ENCODE measurements around the gene HABP4.
A peak's percentile ranks its signal among the peaks of the same experiment; 100 is the strongest.

HABP4 gene, protein sequence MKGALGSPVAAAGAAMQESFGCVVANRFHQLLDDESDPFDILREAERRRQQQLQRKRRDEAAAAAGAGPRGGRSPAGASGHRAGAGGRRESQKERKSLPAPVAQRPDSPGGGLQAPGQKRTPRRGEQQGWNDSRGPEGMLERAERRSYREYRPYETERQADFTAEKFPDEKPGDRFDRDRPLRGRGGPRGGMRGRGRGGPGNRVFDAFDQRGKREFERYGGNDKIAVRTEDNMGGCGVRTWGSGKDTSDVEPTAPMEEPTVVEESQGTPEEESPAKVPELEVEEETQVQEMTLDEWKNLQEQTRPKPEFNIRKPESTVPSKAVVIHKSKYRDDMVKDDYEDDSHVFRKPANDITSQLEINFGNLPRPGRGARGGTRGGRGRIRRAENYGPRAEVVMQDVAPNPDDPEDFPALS

DNA sequence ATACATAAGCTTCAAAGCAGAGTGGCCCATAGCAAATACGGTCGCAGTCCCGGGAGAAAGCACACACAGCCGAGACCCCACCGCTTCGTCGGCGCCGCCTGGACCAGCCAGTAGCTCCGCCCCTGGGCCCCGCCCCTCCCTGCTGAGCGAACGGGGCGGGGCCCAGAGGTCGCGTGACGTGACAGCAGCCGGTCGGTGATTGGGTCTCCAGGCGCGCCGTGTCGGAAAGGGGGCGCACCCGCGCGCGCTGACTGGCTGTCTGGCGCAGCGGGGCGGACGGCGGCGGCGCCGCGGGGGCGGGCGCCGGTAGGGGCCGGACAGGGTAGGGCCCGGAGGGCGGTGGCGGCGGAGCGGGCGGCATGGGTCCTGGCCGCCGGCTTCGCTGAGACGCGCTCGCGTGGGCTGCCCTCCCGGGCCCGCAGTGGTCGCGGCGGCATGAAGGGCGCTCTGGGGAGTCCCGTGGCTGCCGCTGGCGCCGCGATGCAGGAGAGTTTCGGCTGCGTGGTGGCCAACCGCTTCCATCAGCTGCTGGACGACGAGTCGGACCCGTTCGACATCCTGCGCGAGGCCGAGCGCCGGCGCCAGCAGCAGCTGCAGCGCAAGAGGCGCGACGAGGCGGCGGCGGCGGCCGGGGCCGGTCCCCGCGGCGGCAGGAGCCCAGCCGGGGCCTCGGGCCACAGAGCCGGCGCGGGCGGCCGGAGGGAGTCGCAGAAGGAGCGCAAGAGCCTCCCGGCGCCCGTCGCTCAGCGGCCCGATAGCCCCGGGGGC lies at the start of gene HABP4:
HABP4 (plus strand) TSS at position 325 of the 768 bp plus-strand sequence; CDS start at position 436, 111 bp downstream.
- peak; percentile 89 for DNase-seq

DNA sequence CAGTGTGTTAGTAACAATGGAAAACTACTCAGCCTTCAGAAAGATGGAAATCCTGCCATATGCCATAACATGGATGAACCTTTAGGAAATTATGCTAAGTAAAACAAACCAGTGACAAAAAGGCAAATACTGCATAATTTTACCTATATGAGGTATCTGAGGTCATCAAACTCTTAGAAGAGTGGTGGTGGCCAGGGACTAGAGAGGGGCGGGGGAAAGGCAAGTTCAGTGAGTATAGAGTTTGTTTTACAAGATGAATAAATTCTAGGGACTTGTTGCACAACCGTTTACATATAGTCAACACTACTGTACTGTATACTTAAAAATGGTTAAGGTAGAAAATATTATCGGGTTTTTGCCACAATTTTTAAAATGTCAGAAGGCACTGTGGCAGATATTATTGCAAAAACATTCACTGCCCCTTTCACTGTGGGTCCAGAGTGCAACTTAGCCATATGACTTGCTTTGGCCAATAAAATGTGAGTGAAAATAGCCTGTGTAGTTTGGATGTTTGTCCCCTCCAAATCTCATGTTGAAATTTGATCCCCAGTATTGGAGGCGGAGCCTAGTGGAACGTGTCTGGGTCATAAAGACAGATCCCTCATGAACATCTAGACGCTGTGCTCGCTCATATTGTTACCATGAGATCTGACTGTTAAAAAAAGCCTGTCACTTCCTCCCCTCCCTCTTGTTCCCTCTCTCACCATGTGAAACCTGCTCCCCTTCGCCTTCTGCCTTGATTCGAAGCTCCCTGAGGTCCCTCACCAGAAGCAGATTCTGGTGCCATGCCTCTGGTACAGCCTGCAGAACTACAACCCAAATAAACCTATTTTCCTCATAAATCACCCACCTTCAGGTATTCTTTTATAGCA lies 41.3 kb upstream of the HABP4 start:
- no peak for DNase-seq

DNA sequence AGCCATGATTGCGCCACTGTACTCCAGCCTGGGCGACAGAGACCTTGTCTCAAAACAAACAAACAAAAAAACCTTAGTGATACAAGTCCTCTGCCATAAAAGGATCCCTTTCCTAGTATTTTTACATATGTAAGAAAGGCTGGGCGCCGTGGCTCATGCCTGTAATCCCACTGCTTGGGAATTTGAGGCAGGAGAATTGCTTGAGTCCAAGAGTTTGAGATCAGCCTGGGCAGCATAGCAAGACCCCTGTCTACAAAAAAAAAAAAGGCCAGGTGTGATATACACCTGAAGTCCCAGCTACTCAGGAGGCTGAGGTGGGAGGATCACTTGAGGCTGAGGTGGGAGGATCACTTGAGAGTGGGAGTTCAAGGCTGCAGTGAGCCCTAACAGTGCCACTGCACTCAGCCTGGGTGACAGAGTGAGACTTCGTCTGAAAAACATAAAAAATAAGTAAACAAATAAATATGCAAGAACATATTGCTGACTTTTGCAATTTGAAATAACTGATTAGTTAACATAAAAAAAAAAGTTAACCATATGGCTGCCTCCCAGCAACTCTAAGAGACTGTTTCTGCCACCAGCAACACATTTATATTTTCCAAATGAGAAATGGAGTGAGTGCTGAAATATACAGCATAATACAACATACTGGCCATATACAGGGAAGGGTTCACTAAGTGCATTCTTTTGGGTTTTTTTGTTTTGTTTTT lies 38.7 kb upstream of the HABP4 start:
- DNase-seq, result no peak

DNA sequence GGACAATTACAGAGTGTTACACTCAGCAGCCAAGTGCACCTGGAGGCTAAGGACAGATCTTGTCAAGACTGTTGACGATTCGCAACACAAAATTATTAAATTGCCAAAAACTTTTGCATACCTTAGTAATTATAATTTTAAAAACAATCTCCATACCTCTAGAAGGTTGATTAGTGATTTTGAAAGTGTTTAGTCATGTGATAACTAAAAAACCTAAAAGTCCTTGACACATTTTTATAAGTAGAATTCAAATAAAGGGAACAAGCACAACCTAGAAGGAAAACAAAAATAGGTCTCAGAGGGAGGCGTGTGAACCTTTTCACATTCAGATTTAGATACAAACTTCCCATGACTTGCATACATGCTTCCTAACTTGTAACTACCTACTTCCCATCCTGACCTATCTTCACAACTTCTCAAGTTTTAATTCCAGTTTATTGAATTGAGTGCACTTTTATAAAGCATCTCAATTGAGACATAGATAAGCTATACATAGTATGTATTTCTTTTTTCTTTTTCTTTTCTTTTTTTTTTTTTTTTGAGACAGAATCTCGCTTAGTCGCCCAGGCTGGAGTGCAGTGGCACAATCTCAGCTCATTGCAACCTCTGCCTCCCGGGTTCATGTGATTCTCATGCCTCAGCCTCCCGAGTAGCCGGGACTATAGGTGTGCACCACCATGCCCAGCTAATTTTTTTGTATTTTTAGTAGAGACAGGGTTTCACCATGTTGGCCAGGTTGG lies 37.6 kb upstream of the HABP4 start:
- no peak for DNase-seq

DNA sequence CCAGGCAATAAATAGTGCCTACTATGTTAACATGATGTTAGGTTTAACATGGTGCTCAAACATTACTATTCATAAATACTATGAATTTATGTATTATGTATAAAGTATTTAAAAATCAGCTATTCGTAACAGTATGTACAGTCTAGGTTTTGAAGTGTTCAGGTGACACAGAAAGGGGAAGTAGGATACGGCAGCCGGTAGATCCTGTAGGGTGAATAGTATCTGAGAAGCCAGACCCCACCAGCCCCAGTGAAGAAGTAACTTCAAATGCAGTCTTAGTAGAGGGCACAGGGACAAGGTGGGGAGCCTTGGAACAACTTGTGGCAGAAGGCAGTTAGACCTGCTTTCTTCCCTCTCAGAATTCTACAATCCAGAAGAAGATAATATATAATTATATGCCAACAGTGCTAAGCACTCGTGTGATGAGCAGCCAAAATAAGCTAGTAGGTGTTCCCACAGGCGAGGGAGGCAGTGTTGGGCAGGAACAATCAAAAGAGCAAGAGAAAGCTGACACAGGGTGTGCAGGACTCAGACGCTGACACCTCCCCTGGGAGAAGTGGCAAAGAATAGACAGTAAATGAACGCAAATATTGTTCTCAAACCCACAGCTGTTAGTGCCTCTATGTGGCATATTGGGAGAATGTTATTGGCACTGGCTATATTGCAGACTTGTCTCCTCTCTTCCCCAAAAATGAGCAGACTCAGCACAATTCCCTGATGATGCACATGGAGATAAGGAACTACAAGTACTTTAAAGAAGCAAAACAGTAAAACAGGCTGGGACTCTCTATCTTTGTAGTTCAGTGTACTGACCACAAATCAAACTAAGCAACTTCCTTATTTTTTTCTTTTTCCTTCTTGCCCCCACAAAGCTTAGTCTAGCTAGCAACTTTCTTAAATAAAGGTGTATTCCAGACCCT lies 36.4 kb upstream of the HABP4 start:
- no peak for DNase-seq

DNA sequence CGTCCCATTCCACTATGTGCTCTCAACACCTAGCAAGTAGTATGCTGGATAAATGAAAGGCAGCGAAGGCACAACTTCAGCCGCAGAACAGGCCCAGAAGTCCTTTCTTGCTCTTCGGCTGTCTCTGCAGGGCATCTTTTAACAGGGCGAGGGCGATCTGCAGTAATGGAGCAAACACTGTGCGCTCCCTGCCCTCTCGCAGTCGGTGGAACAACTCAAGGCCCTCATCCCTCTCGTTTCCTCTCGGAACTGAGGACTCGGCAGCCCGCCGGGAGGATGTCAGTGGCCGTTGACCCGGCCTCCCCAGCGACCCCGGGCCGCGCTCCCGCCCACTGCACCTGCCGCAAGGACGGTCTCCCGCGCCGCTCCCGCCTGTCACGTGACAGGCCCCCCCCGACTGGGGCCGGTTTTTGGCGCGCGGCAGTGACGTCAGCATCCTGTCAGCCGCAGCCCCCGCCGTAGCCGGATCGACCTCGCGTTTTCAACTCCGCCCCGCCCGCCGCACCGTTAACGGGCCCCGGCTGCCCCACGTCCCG lies 32.9 kb upstream of the HABP4 start:
- DNase-seq, result peak; percentile 37

DNA sequence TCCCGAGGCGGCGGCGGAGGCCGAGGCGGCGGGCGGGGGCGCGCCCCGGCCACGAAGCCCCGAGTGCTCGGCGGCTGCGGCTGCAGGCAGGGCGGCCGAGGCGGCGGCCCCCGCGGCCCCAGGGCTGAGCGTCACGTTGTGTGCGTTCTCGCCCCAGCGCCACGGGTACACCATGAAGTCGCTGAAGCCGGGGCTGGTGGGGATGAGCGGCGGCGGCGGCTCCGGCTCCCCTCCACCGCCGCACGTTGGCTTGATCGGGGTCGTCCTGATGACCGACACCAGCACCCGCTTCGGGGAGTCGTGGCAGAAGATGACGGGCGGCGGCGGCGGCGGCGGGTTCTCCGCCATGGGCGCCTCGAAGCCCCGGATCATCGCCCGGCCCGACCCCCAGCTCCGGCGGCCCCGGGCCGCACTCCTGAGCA lies 32.3 kb upstream of the HABP4 start:
- no peak for DNase-seq

DNA sequence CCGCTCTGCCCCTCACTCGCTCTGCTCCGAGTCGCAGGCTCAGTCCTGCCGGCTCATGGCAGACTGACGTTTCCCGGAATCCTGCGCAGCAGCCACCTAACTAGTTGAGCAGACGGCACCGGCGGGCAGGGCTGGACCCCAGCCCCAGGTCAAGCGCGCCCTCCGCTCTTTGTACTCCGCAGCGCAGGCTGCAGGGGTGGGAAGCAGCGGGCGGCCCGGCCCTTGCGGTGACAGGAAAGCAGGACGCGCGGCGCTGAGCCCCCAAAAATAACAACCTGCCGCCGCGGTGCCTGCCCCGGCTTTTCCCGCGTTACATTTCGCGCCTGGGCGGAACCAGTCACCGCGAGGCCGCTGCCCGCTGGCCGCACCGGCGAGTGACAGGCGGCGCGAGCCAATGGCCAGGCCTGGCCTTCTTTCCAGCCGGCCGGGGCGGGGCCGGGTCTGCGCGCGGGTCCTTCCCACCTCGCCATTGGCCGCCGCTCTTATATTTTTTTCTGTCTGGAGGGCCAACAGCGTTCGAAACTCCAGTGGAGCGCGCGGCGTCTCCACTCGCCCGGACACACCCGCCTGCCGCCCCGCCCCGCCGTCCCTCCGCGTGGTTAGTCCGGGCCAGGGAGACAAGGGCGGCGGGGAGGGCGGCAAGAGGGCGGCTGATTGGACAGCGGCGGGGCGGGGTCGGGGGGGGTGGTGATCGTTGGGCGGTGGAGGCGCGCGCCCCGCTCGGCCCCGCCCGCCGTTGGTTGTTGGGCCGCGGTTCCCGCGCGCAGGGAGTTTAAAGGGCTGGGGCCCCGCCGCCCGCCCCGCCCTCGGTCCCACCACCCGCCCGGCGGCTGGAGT lies 31.7 kb upstream of the HABP4 start, which contains the start of gene ZNF367:
ZNF367 (minus strand) TSS at position 288 of the 837 bp plus-strand sequence. CDS start 338 bp downstream, outside the sequence.
- peak; percentile 96 for DNase-seq

DNA sequence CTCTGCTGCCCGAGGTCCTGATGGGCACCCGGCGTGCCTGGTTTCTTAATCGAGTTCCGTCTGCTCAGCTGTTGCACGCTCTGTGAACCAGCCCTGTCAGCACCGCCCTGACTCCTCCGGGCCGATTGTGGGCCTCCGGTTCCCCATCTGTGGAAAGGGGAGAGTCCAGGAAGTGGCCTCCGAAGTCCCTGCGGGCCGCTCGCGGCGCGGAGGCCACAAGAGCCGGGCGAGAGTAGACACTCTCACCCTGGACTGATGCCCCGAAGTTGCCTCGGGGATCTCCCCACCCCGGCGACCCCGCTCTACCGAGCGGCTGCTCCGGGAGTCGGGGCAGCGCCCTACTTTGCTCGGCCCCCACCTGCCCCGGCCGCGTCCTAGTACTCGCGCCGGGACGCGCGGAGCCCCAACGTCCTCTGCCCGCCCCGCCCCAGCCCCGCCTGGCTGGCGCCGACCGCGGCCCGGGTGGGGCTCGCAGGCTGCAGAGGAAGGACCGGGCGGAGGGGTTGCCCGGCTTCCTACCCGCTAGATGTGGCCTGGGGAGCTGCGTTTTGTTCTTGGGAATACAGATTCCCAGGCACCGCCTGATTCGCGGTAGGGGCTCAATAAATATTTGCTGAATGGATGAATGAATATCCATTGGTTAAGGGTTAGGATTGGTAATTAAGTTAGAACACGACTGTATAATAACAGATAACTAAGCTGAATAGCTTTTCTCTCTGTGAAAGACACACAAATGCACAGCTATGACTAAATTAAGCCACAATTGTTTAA lies 30.9 kb upstream of the HABP4 start:
- peak; percentile 63 for DNase-seq

DNA sequence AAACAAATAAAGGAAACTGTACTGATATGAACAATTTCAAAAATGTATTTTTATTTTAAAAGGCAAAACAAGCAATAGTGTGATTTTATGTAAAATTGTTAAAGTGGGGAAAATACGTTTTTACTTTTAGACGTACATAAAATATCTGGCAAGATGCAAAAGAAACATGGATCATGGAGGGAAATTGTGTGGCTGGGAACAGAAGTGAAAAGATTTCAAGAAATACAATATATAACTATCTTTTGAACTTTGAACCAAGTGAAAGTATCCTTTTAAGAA lies 30.3 kb upstream of the HABP4 start:
- DNase-seq, result no peak

DNA sequence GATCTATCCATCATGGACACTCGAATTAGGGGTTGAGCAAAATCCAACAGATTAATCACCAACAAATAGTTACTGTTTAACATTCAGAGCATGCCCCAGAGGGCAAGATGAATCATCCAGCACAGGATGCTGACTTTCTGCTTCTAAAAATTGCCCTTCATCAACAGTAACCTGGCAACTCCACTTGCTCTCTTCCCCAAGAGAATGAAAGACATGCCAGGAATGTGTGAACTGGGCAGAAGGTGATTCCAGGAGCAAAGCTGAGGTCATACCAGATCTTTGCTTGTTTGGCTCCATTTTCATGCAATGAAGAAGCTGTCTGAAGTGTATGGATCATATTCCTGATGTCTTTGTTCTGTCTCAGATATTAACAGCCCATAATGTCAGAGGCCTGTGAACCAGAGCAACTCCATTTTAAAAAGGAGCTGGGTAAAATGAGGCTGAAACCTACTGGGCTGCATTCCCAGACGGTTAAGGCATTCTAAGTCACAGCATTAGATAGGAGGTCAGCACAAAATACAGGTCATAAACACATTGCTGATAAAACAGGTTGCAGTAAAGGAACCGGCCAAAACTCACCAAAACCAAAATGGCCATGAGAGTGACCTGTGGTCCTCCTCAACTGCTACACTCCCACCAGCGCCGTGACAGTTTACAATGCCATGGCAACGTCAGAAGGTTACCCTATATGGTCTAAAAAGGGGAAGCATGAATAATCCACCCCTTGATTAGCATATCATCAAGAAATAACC lies 29.3 kb upstream of the HABP4 start:
- no peak for DNase-seq

DNA sequence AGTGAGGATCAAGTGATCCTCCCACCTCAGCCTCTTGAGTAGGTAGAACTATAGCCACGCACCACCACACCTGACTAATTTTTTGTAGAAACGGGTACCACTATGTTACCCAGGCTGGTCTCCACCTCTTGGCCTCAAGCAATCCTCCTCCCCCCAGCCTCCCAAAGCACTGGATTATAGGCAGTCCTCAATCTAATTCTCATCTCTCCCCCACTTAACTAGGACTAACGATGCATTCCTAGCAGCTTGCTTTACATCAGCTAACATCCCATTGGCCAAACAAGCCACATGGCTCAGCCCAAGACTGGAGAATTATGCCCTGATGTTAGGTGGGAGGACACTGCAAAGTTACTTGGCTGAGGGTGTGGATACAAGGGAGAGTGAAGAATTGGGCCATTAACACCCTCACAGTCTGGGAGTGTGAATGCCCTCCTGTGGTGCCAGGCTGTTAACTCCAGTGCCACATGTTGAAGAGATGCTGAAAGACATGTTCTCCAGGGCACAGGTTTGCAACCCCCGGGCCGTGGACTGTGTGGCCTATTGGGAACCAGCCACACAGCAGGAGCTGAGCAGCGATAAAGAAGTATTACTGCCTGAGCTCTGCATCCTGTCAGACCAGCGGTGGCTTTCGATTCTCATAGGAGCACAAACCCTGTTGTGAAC lies 26.5 kb upstream of the HABP4 start:
- DNase-seq, result no peak

DNA sequence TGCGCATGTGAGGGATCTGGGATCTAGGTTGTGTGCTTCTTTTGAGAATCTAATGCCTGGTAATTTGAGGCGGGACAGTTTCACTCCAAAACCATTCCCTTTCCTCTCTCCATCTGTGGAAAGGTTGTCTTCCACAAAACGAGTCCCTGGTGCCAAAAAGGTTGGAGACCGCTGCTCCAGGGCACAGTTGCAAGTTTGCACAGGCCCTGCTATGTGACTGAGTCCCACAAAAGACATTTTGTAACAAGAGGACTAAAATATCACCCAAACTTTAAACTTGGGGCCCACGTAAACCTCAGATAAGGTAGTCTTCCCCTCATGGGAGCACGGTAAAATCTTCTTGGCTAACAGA lies 26.0 kb upstream of the HABP4 start:
- DNase-seq, result no peak

DNA sequence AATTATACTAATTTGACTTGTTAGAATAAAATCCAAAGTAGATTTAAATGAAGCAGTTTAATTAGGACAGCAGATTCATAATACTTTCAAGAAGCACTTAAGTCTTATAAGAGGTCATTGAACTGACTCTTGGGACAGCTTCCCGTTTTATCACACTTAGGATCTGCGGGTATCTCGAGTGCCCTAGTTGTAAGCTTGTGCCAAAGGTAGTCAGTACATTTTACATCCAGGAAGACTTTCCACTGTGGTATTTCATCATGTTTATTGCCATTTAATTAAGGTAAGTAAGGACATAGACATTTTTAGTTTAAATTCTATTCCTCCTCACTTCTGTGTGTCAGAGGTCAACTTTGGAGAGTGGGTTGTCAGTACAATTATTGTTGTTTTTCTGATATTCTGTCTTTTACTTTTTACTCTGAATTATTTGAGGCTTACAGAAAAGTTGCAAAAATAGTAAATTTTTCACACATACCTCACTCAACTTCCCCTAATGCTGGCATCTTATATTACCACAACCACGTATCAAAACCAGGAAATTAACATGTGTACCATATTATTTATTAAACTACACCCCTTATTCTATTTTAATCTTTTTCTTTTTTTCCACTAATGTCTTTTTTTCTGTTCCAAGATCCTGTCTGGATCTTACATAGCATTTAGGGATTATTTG lies 24.3 kb upstream of the HABP4 start:
- no peak for DNase-seq

DNA sequence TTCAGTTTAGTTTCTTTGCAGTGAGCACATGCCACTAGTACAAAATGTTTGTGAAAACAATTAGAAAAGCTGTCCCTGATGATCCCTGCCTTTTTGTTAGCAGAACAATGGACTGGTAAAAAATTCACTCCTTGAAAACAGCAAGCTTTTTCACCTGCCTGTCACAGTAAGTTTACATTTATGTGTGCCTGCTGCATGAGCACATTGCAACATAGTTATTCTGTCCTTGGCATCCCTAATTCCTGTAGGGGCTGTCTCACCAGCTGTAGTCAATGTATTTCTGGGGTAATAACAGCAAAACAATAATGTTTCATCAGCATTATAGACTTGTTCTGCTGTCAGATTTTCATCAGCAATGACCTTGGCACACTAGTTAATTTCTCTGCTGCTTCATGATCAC lies 20.2 kb upstream of the HABP4 start:
- no peak for DNase-seq

DNA sequence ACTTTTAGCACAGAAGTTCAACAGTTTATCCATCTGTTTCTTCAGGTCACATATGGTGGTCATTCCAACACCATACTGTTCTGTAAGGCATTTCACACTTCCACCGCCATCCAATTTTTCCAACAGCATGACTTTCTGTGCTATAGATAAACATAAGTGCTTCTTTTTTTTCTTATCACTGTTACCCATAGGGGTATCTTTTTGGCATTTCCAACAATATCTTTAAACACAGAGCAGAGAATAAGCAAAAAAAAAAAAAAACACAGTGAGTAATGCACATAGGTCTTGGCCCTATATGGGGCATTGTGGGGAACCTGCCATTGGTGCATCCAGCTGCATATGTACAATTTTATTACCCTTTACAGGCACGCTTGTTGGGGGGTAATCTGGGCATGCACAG lies 19.6 kb upstream of the HABP4 start:
- DNase-seq, result no peak

DNA sequence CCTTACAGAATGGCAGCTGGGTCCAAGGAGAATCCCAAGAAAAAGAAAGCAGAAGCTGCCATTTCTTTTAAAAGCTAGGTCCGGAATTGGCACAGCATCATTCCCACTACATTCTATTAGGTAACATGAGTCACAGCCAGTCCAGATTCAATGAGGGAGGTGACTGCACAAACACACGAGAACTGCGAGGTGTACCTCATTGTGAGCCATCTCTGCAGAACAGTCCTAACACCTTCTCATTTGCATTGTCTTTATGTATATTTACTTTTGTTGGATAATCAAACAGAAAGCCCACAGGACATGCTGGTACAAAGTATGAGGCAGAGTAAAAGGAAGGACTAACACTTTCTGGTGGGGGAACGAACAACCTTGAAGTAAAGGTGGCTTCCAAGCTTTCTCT lies 14.6 kb upstream of the HABP4 start:
- no peak for DNase-seq
